Type B pancreatic cell (in vitro differentiated cells): ENCODE data around the gene ZNF738. TPM values are rescaled to one million over a fixed set of nuclear protein-coding genes. Genes with fewer than 3 reads are reported as not detected.
"Not testable (repeated sequence)": the region's sequence is repeated elsewhere in the genome, so short reads cannot be mapped to it uniquely, and the experiment has no call there.

Experiments
- DNase-seq: peaks from one replicate; pipeline ENCODE4 v3.0.0; 2021; ENCODE audit warnings: mixed read lengths; ENCODE audit not compliant: unreplicated experiment; ENCODE audit errors: extremely low spot score
- H3K27ac Mint-ChIP-seq: 2 replicates; pipeline ENCODE4 v1.8.0; 2021; ENCODE audit warnings: mild to moderate bottlenecking, mixed read lengths
- H3K27me3 Mint-ChIP-seq: 2 replicates; pipeline ENCODE4 v1.8.0; 2021; ENCODE audit warnings: mixed read lengths
- H3K36me3 Mint-ChIP-seq: 2 replicates; pipeline ENCODE4 v1.8.0; 2021; ENCODE audit warnings: mixed read lengths
- H3K4me1 Mint-ChIP-seq: one replicate; pipeline ENCODE4 v1.8.0; 2021; ENCODE audit warnings: mixed read lengths; ENCODE audit not compliant: unreplicated experiment
- H3K4me3 Mint-ChIP-seq: 2 replicates; pipeline ENCODE4 v1.8.0; 2021; ENCODE audit warnings: mild to moderate bottlenecking, mixed read lengths
- H3K9me3 Mint-ChIP-seq: 2 replicates; pipeline ENCODE4 v1.8.0; 2021; ENCODE audit warnings: mixed read lengths
- CTCF ChIP-seq: fragments of 200-600 bp; sonication (generic); conservative IDR thresholded peaks from 2 replicates; pipeline ENCODE4 v1.5.0; 2021; ENCODE audit warnings: antibody characterized with exemption, mild to moderate bottlenecking
- long read RNA-seq: library from polyadenylated mRNA; unstranded; transcript quantifications from one replicate; pipeline ENCODE4 v2.0.0, GENCODE V29; 2020
- total RNA-seq: library from RNA; stranded (reverse); gene quantifications from 2 replicates; pipeline ENCODE4 v1.2.1, GENCODE V29; 2021; ENCODE audit warnings: low replicate concordance

ZNF738 gene
- 16.3 and 47.7 TPM in 2 replicates for total RNA-seq
- long read RNA-seq, transcript ZNF738-202 (5 exons, 1,142 nt) = minor isoform, 9 of 48 reads
- long read RNA-seq, transcript ZNF738-201 (5 exons, 2,442 nt) = major isoform, 26 of 48 reads
- long read RNA-seq, partial matches to known transcripts = 1 of 48 reads
- long read RNA-seq, other reads (novel, unspliced or antisense) = 12 of 48 reads

- Mint-ChIP-seq H3K36me3 (peaks cover 32% of the 10 kb centered on the region), H3K27ac (peak within 1 kb of the TSS; percentile 97), H3K4me1 (no peaks in the 10 kb centered on the region), H3K27me3 (no peaks in the 10 kb centered on the region), H3K4me3 (peak within 1 kb of the TSS; percentile 99), H3K9me3 (peaks cover 4% of the 10 kb centered on the region)
- no peak for TF ChIP-seq CTCF
- peak; percentile 89 for DNase-seq
These were observed at the start of gene ZNF738 for GRCh38 chr19:21358768-21359451. Gene ZNF738 (plus strand): TSS chr19:21359000. CDS start chr19:21359141, 141 bp downstream.

- peaks cover 24% of the 10 kb centered on the region for H3K36me3 Mint-ChIP-seq
- H3K4me1 Mint-ChIP-seq, H3K27ac Mint-ChIP-seq, H3K9me3 Mint-ChIP-seq, H3K27me3 Mint-ChIP-seq, DNase-seq, H3K4me3 Mint-ChIP-seq: not testable (repeated sequence)
These were observed 46.0 kb upstream of the ZNF738 start for GRCh38 chr19:21312807-21313206.

- peaks cover 9% of the 10 kb centered on the region for H3K9me3 Mint-ChIP-seq
- no peaks in the 10 kb centered on the region for H3K27me3 Mint-ChIP-seq
- TF ChIP-seq CTCF = no peak
- DNase-seq = no peak
- H3K4me1 Mint-ChIP-seq = peaks cover 8% of the 10 kb centered on the region
- no peak overlapping the region for H3K4me3 Mint-ChIP-seq
- H3K27ac Mint-ChIP-seq = no peak overlapping the region
- H3K36me3 Mint-ChIP-seq = peaks cover 28% of the 10 kb centered on the region
These were observed 44.1 kb upstream of the ZNF738 start for GRCh38 chr19:21314676-21315075.

GRCh38 chr19:21317821-21318220 is 41.0 kb upstream of the ZNF738 start:
- no peak overlapping the region for H3K27ac Mint-ChIP-seq
- peaks cover 8% of the 10 kb centered on the region for H3K4me1 Mint-ChIP-seq
- H3K9me3 Mint-ChIP-seq = peaks cover 5% of the 10 kb centered on the region
- peaks cover 27% of the 10 kb centered on the region for H3K36me3 Mint-ChIP-seq
- DNase-seq = no peak
- H3K4me3 Mint-ChIP-seq = no peak overlapping the region
- no peaks in the 10 kb centered on the region for H3K27me3 Mint-ChIP-seq
- TF ChIP-seq CTCF = no peak

- Mint-ChIP-seq H3K4me3 (no peak overlapping the region), H3K27ac (no peak overlapping the region), H3K36me3 (peaks cover 36% of the 10 kb centered on the region), H3K27me3 (no peaks in the 10 kb centered on the region), H3K9me3 (peaks cover 10% of the 10 kb centered on the region), H3K4me1 (no peaks in the 10 kb centered on the region)
- DNase-seq = no peak
- TF ChIP-seq CTCF = no peak
These were observed 37.7 kb upstream of the ZNF738 start for GRCh38 chr19:21321134-21321533.

GRCh38 chr19:21321996-21322395 is 36.8 kb upstream of the ZNF738 start:
- H3K9me3 Mint-ChIP-seq = peaks cover 14% of the 10 kb centered on the region
- no peak for TF ChIP-seq CTCF
- H3K4me1 Mint-ChIP-seq = no peaks in the 10 kb centered on the region
- H3K27ac Mint-ChIP-seq = no peak overlapping the region
- no peaks in the 10 kb centered on the region for H3K27me3 Mint-ChIP-seq
- no peak for DNase-seq
- H3K4me3 Mint-ChIP-seq = no peak overlapping the region
- H3K36me3 Mint-ChIP-seq = peaks cover 41% of the 10 kb centered on the region
